Cerebellar nuclear complex (tissue), 1 donor: Measurements from ENCODE around the gene PTPN5.
"Not testable (repeated sequence)": the region's sequence is repeated elsewhere in the genome, so short reads cannot be mapped to it uniquely, and the experiment has no call there.

Experiments
- DNase-seq, 2 experiments: peaks; one replicate each; lab custom pipeline; 2025; lab: John Stamatoyannopoulos, UW

PTPN5 gene

GRCh38 chr11:18791207-18791968, at the start of gene PTPN5:
TSS of gene PTPN5 (minus strand) at chr11:18791798. CDS start at chr11:18771958, 19,840 bp downstream.
- DNase-seq = no peak

- no peak for DNase-seq
Observed at GRCh38 chr11:18836417-18836816, 44.8 kb upstream of the PTPN5 start.

- no peak for DNase-seq
Observed at GRCh38 chr11:18834754-18835466, 43.3 kb upstream of the PTPN5 start.

GRCh38 chr11:18820160-18820559, 28.6 kb upstream of the PTPN5 start:
- not testable (repeated sequence) for DNase-seq

- no peak for DNase-seq
Observed at GRCh38 chr11:18804199-18804999, 12.8 kb upstream of the PTPN5 start.

- DNase-seq = no peak
Observed at GRCh38 chr11:18802381-18803257, 11.0 kb upstream of the PTPN5 start.

- DNase-seq = no peak
Observed at GRCh38 chr11:18798799-18799469, 7.3 kb upstream of the PTPN5 start.

GRCh38 chr11:18794956-18795355, 3.4 kb upstream of the PTPN5 start:
- no peak for DNase-seq

GRCh38 chr11:18792827-18793226, 1.2 kb upstream of the PTPN5 start:
- DNase-seq = no peak

GRCh38 chr11:18791969-18792628, 501 bp upstream of the PTPN5 start:
- no peak for DNase-seq

GRCh38 chr11:18790883-18791206, 753 bp downstream of the PTPN5 start:
- no peak for DNase-seq

GRCh38 chr11:18789942-18790341, 1.7 kb downstream of the PTPN5 start:
- DNase-seq = no peak

GRCh38 chr11:18785411-18785810, 6.2 kb downstream of the PTPN5 start:
- no peak for DNase-seq

GRCh38 chr11:18780896-18781295, 10.7 kb downstream of the PTPN5 start:
- DNase-seq = no peak

GRCh38 chr11:18780329-18780728, 11.3 kb downstream of the PTPN5 start:
- no peak for DNase-seq

GRCh38 chr11:18778468-18778867, 13.1 kb downstream of the PTPN5 start:
- DNase-seq = no peak

- no peak for DNase-seq
Observed at GRCh38 chr11:18776324-18776723, 15.3 kb downstream of the PTPN5 start.

- DNase-seq = no peak
Observed at GRCh38 chr11:18775492-18776292, 15.9 kb downstream of the PTPN5 start.

GRCh38 chr11:18774801-18775200, 16.8 kb downstream of the PTPN5 start:
- no peak for DNase-seq

GRCh38 chr11:18773681-18774080, 17.9 kb downstream of the PTPN5 start:
- no peak for DNase-seq
